ENCODE measurements around the gene STOX1.
"Not testable (repeated sequence)": the region's sequence is repeated elsewhere in the genome, so short reads cannot be mapped to it uniquely, and the experiment has no call there.

STOX1 gene

GRCh38 chr10:68878496-68878895 lies 51.2 kb downstream of the STOX1 start:
- no peak for DNase-seq (ENCODE audit: low read depth)

DNA sequence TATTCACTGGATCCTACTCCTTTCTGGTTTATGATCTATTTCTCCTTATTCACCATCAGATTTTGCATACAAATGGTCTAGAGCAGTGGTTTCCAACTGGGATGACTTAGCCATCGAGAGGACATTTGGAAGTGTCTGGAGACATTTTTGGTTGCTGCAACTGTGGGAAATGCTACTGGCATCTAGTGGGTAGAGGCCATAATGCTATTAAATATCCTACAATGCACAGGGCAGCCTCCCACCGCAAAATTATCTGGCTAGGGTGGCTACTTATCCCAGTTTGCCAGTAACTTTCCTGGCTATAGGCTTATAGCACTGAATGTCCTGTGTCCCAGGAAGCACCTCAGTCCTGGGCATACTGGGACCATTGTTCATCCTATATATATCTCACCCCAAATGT lies 52.3 kb downstream of the STOX1 start:
- no peak for DNase-seq (ENCODE audit: low read depth)

DNA sequence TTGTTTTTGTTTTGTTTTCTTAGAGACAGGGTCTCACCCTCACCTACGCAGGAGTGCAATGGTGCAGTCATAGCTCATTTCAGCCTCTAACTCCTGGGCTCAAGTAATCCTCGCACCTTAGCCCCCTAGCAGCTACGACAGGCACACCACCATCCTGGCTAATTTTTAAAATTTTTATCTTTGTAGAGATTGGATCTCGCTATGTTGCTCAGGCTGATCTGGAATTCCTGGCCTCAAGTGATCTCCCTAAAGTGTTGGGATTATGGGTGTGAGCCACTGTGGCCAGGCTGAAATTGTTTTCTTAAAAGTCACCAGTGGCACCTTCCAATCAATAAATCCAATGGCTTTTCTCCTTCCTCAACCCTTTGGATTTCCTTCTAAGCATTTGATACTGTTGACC lies 52.9 kb downstream of the STOX1 start:
- no peak for DNase-seq (ENCODE audit: low read depth)

GRCh38 chr10:68895041-68895440 lies 67.7 kb downstream of the STOX1 start:
- DNase-seq (ENCODE audit: low read depth), result no peak

- DNase-seq (ENCODE audit: low read depth), result peak; percentile 35
Measured at GRCh38 chr10:68897336-68897741, 70.0 kb downstream of the STOX1 start.

GRCh38 chr10:68899186-68899745 lies 71.9 kb downstream of the STOX1 start:
- no peak for DNase-seq (ENCODE audit: low read depth)

DNA sequence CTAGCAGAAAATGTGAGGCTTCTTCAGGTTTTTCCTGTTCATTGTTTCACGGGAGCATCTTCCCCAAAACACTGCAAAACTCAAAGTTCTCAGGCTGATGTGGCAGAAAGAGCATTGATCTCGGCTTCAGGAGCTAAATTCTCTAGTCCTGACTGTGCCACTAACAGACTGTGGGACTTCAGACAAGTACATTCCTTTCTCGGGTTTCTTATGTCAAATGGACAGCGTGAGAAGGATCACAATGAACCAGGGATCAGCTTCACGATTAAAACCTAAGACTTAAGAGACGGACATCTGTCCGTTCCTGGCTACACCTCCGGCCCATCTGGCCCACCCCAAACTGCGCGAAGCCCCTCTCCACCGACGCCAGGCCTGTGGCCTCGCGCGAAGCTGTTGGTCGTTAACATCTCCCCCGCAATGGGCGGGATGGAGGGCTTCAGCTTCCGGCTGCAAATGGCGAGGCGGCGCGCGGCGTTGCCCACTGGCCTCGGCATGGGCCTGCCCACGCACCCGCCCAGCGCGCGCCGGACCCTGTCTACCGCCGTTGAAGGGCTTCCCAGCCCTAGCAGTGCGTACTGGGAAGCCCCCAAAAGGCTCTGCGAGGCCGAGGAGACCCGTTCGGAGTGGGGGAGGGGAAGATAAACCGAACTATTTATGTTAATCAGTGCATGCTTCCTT lies 73.2 kb downstream of the STOX1 start:
- no peak for DNase-seq (ENCODE audit: low read depth)

- DNase-seq (ENCODE audit: low read depth), result peak; percentile 99
Measured at GRCh38 chr10:68901105-68901927, 74.0 kb downstream of the STOX1 start, which contains the start of gene DDX50. Gene DDX50 (plus strand): TSS chr10:68901315. CDS start chr10:68901385, 70 bp downstream.

- DNase-seq (ENCODE audit: low read depth), result no peak
Measured at GRCh38 chr10:68902382-68902781, 75.1 kb downstream of the STOX1 start.

DNA sequence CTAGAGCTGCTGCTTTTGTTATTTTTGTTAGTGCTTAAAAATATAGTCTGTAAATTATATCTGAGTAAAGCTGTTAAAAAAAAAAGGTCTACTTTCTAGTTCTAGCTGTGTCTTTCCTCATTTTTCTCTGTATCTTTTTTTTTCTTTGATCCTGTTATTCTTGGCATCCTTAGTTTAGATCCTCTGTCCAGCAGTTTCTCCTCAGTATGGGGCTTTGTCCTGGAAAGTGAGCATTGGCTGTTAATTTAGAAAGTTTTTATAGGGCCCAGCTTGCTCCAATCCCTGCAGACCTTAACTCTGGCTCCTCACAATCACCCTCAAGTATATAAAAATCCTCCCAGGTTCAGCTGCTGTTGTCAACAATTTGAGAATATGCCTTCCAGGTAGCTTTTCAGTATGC lies 97.3 kb downstream of the STOX1 start:
- DNase-seq (ENCODE audit: low read depth), result no peak

DNA sequence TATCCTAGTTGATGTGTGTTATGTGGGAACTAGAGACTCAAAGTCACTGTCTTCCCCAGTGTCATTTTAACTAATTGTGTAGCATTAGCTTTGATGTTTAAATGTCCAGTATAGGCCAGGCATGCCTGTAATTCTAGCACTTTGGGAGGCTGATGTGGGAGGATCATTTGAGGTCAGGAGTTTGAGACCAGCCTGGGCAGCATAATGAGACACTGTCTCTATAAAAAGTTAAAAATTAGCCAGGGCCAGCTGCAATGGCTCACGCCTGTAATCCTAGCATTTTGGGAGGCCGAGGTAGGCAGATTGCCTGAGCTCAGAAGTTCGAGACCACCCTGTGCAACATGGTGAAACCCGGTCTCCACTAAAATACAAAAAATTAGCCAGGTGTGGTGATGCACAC lies 98.2 kb downstream of the STOX1 start:
- no peak for DNase-seq (ENCODE audit: low read depth)

- DNase-seq (ENCODE audit: low read depth), result not testable (repeated sequence)
Measured at GRCh38 chr10:68929157-68929556, 101.8 kb downstream of the STOX1 start.

GRCh38 chr10:68929888-68930287 lies 102.6 kb downstream of the STOX1 start:
- not testable (repeated sequence) for DNase-seq (ENCODE audit: low read depth)

- not testable (repeated sequence) for DNase-seq (ENCODE audit: low read depth)
Measured at GRCh38 chr10:68932860-68933259, 105.5 kb downstream of the STOX1 start.

- no peak for DNase-seq (ENCODE audit: low read depth)
Measured at GRCh38 chr10:68934994-68935393, 107.7 kb downstream of the STOX1 start.

DNA sequence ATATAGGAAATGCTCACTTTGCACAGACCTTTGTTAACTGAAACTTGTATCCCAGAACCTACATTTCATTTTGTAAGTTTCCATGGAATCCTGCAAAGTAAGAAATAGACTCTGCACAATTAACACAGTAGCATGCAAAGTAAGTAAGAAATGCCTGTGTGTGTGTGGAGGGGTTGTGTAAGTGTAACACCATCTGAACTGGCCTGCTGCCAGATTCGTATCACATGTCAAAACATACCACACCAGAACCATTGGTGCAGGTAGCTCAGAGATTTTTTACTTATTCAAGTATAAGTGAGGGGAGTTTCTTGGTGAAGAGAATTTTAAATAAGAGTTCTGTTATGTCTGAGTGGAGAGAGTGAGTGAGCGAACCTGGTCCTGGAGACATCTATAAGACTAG lies 110.8 kb downstream of the STOX1 start:
- no peak for DNase-seq (ENCODE audit: low read depth)

DNA sequence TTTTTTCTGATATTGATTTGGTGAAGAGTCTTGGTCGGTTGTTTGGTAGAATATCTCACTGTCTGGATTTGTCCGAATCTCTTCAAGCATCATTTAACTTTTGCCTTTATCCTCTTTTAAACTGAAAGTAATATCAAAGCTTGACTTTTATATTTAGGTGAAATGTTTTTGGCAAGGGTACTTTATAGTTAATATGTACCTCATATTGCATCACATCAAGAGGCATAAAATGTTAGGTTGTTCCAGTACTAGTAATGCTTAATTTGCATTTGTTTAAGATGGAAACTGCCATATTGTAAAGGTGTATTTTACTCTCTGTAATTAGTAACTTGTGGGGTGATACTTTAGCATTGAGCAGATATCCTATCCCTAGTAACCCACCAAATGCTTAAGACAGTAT lies 111.6 kb downstream of the STOX1 start:
- no peak for DNase-seq (ENCODE audit: low read depth)

DNA sequence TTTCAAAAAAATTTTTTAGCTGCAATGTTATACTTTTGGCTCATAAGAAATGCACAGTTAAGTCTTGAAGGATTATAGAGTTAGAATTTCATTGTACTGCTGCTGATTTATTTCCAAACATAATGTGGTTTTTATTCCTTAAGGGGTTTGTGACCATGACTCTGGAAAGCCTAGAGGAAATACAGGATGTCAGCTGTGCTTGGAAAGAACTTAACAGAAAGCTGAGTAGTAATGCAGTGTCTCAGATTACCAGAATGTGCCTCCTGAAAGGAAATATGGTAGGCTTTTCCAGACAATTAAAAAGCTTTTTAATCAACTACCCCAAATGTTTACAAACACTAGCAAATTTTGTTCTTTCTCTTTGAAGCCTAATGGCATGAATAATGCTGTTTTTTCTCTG lies 113.6 kb downstream of the STOX1 start:
- not testable (repeated sequence) for DNase-seq (ENCODE audit: low read depth)

Data from HS-5 (cell line).